Spleen (tissue), 11 donors: Measurements from ENCODE around the gene BCORL1. TPM values are rescaled to one million over a fixed set of nuclear protein-coding genes. Genes with fewer than 3 reads are reported as not detected.

ENCODE experiments used
- DNase-seq: peaks from one replicate; pipeline ENCODE4 v3.0.0-alpha.2; 2020
- H3K27ac ChIP-seq, 8 donors: fragments of 200-600 bp; sonication (generic) in 7 of 8; 1 replicate in 4 of 8; 2 replicates in 4 of 8; pipeline versions ENCODE4 v1.5.0 to v1.8.0; 2016 to 2021; ENCODE audit warnings: inconsistent platforms in 4 of 8, mild to moderate bottlenecking in 4 of 8, moderate library complexity in 1 of 8
- H3K27me3 ChIP-seq, 7 donors: fragments of 200-600 bp; sonication (generic) in 6 of 7; replicated peaks in 1 of 7; 1 replicate in 4 of 7; 2 replicates in 3 of 7; pipeline versions ENCODE4 v1.5.0 to v1.8.0; 2016 to 2021; ENCODE audit warnings: inconsistent platforms in 3 of 7, mild to moderate bottlenecking in 1 of 7
- H3K36me3 ChIP-seq, 6 donors: fragments of 200-600 bp; sonication (generic) in 5 of 6; 1 replicate in 4 of 6; 2 replicates in 2 of 6; pipeline versions ENCODE4 v1.5.0 to v1.8.0; 2016 to 2021; ENCODE audit warnings: inconsistent platforms in 2 of 6
- H3K4me1 ChIP-seq, 6 donors: fragments of 200-600 bp; sonication (generic) in 5 of 6; 1 replicate in 3 of 6; 2 replicates in 3 of 6; pipeline versions ENCODE4 v1.5.0 to v1.8.0; 2016 to 2021; ENCODE audit warnings: inconsistent platforms in 3 of 6
- H3K4me3 ChIP-seq, 8 donors: fragments of 200-600 bp; sonication (generic) in 7 of 8; 1 replicate in 4 of 8; 2 replicates in 4 of 8; pipeline versions ENCODE4 v1.5.0 to v1.8.0; 2016 to 2021; ENCODE audit warnings: inconsistent platforms in 4 of 8, mild to moderate bottlenecking in 4 of 8, moderate library complexity in 2 of 8
- H3K9me3 ChIP-seq, 8 donors: fragments of 200-600 bp; sonication (generic) in 7 of 8; 1 replicate in 4 of 8; 2 replicates in 4 of 8; pipeline versions ENCODE4 v1.5.0 to v1.8.0; 2016 to 2021; ENCODE audit warnings: inconsistent platforms in 4 of 8
- POLR2A ChIP-seq, 3 donors: fragments of 450-650 bp; IDR thresholded peaks; one replicate each; pipeline ENCODE4 v1.5.1; 2017; ENCODE audit warnings: antibody characterized with exemption in 3 of 3, mild to moderate bottlenecking in 1 of 3
- POLR2AphosphoS5 ChIP-seq, 3 donors: sonication (generic); formaldehyde crosslinking; IDR thresholded peaks; one replicate each; pipeline ENCODE4 v1.5.1; 2017; ENCODE audit warnings: antibody characterized with exemption in 3 of 3
- WGBS, 5 donors: extraction: QIAGEN DNeasy Blood & Tissue Kit in 3 of 5; methylation state at CpG; one replicate each; pipeline versions ENCODE4 v1.1.5 to v1.1.7; 2013 to 2018; 5-methylcytosine and 5-hydroxymethylcytosine counted together
- intact Hi-C: fragments of 100-400 bp; cut with DNase I; formaldehyde crosslinking; loops from one replicate; pipeline ENCODE4 v1.15.0; 2023; ENCODE audit warnings: low total_unique reads
- polyA plus RNA-seq, 3 donors: library from polyadenylated mRNA; stranded (reverse); fragments of 200-250 nt; gene quantifications; one replicate each; pipeline ENCODE4 v1.2.1, GENCODE V29; 2013
- total RNA-seq, 7 donors: library from RNA; depleted of rRNA in 3 of 7; stranded (reverse); fragments of >200 nt in 3 of 7; fragmentation: NEBNext Ultra II Directional in 4 of 7; extraction: Animal tissue kit (Norgen Biotek cat#: 25700) in 4 of 7; gene quantifications; one replicate each; pipeline versions ENCODE4 v1.1.0 to v1.2.1, GENCODE V29; 2016 to 2021
- TF ChIP-seq, protein P1 (sequence below), 11 experiments: fragments of 200-600 bp in 7 of 11; fragments of 450-650 bp in 4 of 11; sonication (generic) in 4 of 11; IDR thresholded peaks in 8 of 11; conservative IDR thresholded peaks in 3 of 11; 1 replicate in 7 of 11; 2 replicates in 4 of 11; pipeline versions ENCODE4 v1.4.0 to v1.8.0; 2016 to 2021; ENCODE audit warnings: antibody characterized with exemption in 11 of 11, inconsistent platforms in 4 of 11, mild to moderate bottlenecking in 1 of 11
- donor health status: healthy with polysubstance abuse.
- donor health status: DM: no; HTN: no; CAD: no; lungs with moderate emphysema.
- donor health status: DM: no; HTN: no; CAD: no.
- donor health status: Bipolar disorder and iron deficiency.
- donor health status: healthy.
- donor health status: DM: no; HTN: no; CAD: no.
- donor health status: DM: yes; HTN: yes; CAD: no.

The BCORL1 gene
- total and polyA plus RNA-seq, 10 donors, result 0.85 to 18.1 (median 12.3) TPM

DNA sequence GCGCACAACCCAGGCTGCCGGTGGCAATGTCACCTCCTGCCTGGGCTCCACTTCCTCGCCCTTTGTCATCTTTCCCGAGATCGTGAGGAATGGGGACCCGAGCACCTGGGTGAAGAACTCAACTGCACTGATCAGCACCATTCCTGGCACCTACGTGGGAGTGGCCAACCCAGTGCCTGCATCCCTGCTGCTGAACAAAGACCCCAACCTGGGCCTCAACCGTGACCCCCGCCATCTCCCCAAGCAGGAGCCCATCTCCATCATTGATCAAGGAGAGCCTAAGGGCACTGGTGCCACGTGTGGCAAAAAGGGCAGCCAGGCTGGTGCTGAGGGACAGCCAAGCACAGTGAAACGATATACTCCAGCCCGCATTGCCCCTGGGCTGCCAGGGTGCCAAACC is 32.3 kb downstream of the BCORL1 start:
- DNase-seq, result no peak
- peaks cover 0 to 70% (median 18%) of the 10 kb centered on the region in 6 donors for H3K36me3 ChIP-seq
- 84 to 99% (median 94%) methylated on average over 6 to 12 of the region's 12 CpGs for WGBS, 5 donors
- intact Hi-C loops, result no loop called here
- H3K4me3 ChIP-seq, result no peak overlapping the region
- no peaks in the 10 kb centered on the region for H3K27me3 ChIP-seq
- H3K9me3 ChIP-seq, result no peaks in the 10 kb centered on the region
- TF ChIP-seq POLR2A (IDR thresholded peaks at IDR 0.05) (no peak), POLR2AphosphoS5 (IDR thresholded peaks at IDR 0.05) (no peak)
- TF ChIP-seq, protein P1, sequence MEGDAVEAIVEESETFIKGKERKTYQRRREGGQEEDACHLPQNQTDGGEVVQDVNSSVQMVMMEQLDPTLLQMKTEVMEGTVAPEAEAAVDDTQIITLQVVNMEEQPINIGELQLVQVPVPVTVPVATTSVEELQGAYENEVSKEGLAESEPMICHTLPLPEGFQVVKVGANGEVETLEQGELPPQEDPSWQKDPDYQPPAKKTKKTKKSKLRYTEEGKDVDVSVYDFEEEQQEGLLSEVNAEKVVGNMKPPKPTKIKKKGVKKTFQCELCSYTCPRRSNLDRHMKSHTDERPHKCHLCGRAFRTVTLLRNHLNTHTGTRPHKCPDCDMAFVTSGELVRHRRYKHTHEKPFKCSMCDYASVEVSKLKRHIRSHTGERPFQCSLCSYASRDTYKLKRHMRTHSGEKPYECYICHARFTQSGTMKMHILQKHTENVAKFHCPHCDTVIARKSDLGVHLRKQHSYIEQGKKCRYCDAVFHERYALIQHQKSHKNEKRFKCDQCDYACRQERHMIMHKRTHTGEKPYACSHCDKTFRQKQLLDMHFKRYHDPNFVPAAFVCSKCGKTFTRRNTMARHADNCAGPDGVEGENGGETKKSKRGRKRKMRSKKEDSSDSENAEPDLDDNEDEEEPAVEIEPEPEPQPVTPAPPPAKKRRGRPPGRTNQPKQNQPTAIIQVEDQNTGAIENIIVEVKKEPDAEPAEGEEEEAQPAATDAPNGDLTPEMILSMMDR (IDR thresholded peaks at IDR 0.05 in 8 of 11, conservative IDR thresholded peaks at IDR 0.05 in 3 of 11), result no peak
- peaks cover 0 to 8% (median 0%) of the 10 kb centered on the region in 6 donors for H3K4me1 ChIP-seq
- no peak overlapping the region for H3K27ac ChIP-seq

DNA sequence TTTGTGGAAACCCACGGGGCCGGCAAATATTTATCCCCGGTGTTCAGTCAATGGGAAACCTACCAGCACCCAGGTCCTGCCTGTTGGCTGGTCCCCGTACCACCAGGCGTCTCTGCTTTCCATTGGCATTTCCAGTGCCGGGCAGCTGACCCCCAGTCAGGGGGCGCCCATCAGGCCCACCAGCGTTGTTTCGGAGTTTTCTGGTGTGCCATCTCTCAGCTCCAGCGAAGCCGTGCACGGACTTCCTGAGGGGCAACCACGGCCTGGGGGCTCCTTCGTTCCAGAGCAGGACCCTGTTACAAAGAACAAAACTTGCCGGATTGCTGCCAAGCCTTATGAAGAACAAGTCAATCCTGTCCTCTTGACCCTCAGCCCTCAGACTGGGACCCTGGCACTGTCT is 32.7 kb downstream of the BCORL1 start:
- TF ChIP-seq, protein P1 (IDR thresholded peaks at IDR 0.05 in 8 of 11, conservative IDR thresholded peaks at IDR 0.05 in 3 of 11), result no peak
- TF ChIP-seq POLR2AphosphoS5 (IDR thresholded peaks at IDR 0.05), result no peak
- TF ChIP-seq POLR2A (IDR thresholded peaks at IDR 0.05), result no peak
- Histone ChIP-seq H3K36me3 (peaks cover 0 to 69% (median 18%) of the 10 kb centered on the region in 6 donors), H3K4me1 (peaks cover 0 to 10% (median 0%) of the 10 kb centered on the region in 6 donors), H3K4me3 (no peak overlapping the region), H3K9me3 (no peaks in the 10 kb centered on the region), H3K27ac (no peak overlapping the region), H3K27me3 (no peaks in the 10 kb centered on the region)
- 89 to 100% (median 95%) methylated on average over 1 to 15 of the region's 15 CpGs for WGBS, 5 donors
- intact Hi-C loops, result no loop called here
- peak; percentile 54 for DNase-seq

DNA sequence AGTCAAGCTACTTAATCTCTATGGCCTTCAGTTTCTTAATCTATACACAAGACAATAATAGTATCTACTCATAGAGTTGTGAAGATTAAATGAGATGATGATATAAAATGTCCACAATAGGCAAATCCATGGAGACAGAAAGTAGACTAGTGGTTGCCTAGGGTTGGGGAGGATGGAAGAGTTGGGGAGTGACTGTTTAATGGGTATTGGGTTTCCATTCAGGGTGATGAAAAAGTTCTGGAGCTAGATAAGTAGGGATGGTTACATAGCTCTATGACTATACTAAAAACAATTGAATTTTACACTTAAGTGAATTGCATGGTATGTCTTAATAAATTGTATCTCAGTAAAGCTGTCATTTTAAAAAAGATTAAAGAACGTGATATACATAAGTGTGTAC is 35.7 kb downstream of the BCORL1 start:
- H3K36me3 ChIP-seq, result peaks cover 0 to 83% (median 15%) of the 10 kb centered on the region in 6 donors
- H3K9me3 ChIP-seq, result no peaks in the 10 kb centered on the region
- no peak for TF ChIP-seq POLR2A (IDR thresholded peaks at IDR 0.05)
- H3K27ac ChIP-seq, result no peak overlapping the region
- H3K4me1 ChIP-seq, result peaks cover 0 to 10% (median 0%) of the 10 kb centered on the region in 6 donors
- no peaks in the 10 kb centered on the region for H3K27me3 ChIP-seq
- no peak overlapping the region for H3K4me3 ChIP-seq
- intact Hi-C loops, result no loop called here
- 68 to 100% (median 90%) methylated on average over 1 of the region's 1 CpG for WGBS, 5 donors
- DNase-seq, result no peak

DNA sequence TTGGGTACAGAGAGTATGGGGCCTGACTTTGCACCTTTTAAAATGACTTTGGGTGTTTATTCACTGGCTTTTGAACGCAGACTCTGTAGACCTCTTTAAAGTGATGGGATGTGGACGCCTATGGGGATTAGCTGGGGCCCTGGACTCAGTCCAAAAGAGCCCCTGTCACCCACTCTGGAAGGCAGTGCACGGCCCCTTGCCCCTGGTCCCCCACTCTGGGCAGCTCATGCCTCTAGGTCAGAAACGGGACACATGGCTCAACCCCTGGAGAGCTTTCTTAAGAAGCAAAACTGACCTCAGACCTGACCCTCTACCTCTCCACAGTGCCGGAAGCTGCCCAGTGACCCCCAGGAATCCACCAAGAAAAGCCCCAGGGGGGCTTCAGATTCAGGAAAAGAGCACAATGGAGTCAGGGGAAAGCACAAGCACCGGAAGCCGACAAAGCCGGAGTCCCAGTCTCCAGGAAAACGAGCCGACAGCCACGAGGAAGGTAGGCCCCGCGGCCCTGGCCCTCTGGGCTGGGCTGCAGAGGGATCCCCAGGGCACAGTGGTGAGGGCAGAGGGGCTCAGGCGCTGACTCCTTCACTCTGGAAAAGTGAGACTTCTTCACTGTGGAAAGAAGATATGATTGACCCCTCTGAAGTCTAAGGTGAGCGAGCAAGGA is 38.4 kb downstream of the BCORL1 start:
- no peaks in the 10 kb centered on the region for H3K27me3 ChIP-seq
- 76 to 89% (median 77%) methylated on average over 10 to 15 of the region's 15 CpGs for WGBS, 5 donors
- H3K27ac ChIP-seq, result peak overlapping the region in 2 of 8 donors; percentile 9 to 18
- DNase-seq, result peak; percentile 50
- peaks cover 0 to 70% (median 5%) of the 10 kb centered on the region in 6 donors for H3K36me3 ChIP-seq
- H3K9me3 ChIP-seq, result no peaks in the 10 kb centered on the region
- intact Hi-C loops, result no loop called here
- H3K4me1 ChIP-seq, result peaks cover 4 to 24% (median 8%) of the 10 kb centered on the region in 6 donors
- TF ChIP-seq POLR2AphosphoS5 (IDR thresholded peaks at IDR 0.05) (peak in 1 of 3 donors; percentile 12), POLR2A (IDR thresholded peaks at IDR 0.05) (no peak)
- TF ChIP-seq, protein P1 (IDR thresholded peaks at IDR 0.05 in 8 of 11, conservative IDR thresholded peaks at IDR 0.05 in 3 of 11), result no peak
- no peak overlapping the region for H3K4me3 ChIP-seq
